ENCODE results near the gene SYT9. TPM values are rescaled to one million over a fixed set of nuclear protein-coding genes. Genes with fewer than 3 reads are reported as not detected.

SYT9 gene
- total and polyA plus RNA-seq, 4 donors = 0.01 to 0.12 TPM; not detected in 2

DNA sequence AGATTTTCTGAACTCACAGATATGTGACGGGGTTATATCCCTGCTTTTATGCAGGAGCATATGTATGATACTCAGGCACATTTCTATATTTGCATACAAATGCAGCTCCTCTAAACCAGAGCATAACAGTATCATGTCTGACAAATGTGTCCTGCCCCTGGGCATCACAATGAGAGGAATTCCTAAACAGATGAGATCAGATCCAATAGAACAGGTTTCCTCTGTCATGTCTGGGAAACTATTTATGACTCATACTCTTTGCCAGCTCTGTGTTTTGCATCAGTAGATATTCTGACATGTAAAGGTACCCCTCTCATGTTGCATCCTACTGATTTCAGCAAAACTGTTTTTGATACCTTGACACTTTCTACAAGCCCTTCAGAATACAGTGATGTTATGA, 29.4 kb downstream of the SYT9 start:
- WGBS, 2 donors = 83 to 88% methylated on average over 1 of the region's 1 CpG
- Histone ChIP-seq H3K36me3 (ENCODE audit: control insufficient read depth in 4 of 4, insufficient read depth in 4 of 4, low read length in 4 of 4) (no peaks in the 10 kb centered on the region), H3K9ac (ENCODE audit: insufficient read depth in 1 of 2, low read length in 2 of 2) (no peak overlapping the region), H3K27me3 (ENCODE audit: control insufficient read depth in 3 of 3, insufficient read depth in 3 of 3, low read length in 2 of 3) (no peaks in the 10 kb centered on the region), H3K9me3 (ENCODE audit: control insufficient read depth in 4 of 4, insufficient read depth in 3 of 4, low read length in 3 of 4) (peaks cover 0 to 4% (median under 1%) of the 10 kb centered on the region in 4 donors), H3K4me3 (no peak overlapping the region), H3K4me1 (ENCODE audit: control insufficient read depth in 5 of 5, insufficient read depth in 5 of 5, low read length in 5 of 5) (no peaks in the 10 kb centered on the region), H3K27ac (ENCODE audit: low read depth in 1 of 2, low read length in 1 of 2) (no peak overlapping the region)
- TF ChIP-seq, protein P1, sequence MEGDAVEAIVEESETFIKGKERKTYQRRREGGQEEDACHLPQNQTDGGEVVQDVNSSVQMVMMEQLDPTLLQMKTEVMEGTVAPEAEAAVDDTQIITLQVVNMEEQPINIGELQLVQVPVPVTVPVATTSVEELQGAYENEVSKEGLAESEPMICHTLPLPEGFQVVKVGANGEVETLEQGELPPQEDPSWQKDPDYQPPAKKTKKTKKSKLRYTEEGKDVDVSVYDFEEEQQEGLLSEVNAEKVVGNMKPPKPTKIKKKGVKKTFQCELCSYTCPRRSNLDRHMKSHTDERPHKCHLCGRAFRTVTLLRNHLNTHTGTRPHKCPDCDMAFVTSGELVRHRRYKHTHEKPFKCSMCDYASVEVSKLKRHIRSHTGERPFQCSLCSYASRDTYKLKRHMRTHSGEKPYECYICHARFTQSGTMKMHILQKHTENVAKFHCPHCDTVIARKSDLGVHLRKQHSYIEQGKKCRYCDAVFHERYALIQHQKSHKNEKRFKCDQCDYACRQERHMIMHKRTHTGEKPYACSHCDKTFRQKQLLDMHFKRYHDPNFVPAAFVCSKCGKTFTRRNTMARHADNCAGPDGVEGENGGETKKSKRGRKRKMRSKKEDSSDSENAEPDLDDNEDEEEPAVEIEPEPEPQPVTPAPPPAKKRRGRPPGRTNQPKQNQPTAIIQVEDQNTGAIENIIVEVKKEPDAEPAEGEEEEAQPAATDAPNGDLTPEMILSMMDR (IDR thresholded peaks at IDR 0.05; ENCODE audit: control extremely low read depth, extremely low read depth) = no peak
- ATAC-seq (ENCODE audit: insufficient read depth, low FRiP score) (no peak), DNase-seq (no peak)

DNA sequence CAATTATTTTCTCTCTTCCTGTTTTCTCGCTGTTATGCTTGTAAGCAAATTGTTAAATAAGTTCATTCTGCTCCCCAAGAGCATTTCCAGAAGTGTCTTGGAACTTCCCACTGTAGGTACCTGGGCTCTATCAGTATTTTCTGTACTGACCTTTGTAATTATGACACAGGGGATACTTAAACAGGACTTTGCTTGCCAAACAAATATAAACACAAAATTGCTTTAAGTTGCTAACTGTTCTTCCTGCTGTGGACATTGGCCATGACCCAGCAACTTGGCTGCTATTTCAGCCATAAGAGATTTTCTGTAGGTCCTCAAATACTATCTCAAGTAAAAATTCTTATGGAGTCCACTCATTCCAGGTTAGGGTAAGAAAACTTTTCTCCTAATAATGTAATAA, 30.1 kb downstream of the SYT9 start:
- H3K27me3 ChIP-seq (ENCODE audit: control insufficient read depth in 3 of 3, insufficient read depth in 3 of 3, low read length in 2 of 3) = no peaks in the 10 kb centered on the region
- 67 to 76% methylated on average over 1 of the region's 1 CpG for WGBS, 2 donors
- H3K9ac ChIP-seq (ENCODE audit: insufficient read depth in 1 of 2, low read length in 2 of 2) = no peak overlapping the region
- no peak overlapping the region for H3K4me3 ChIP-seq
- no peaks in the 10 kb centered on the region for H3K4me1 ChIP-seq (ENCODE audit: control insufficient read depth in 5 of 5, insufficient read depth in 5 of 5, low read length in 5 of 5)
- no peak overlapping the region for H3K27ac ChIP-seq (ENCODE audit: low read depth in 1 of 2, low read length in 1 of 2)
- H3K9me3 ChIP-seq (ENCODE audit: control insufficient read depth in 4 of 4, insufficient read depth in 3 of 4, low read length in 3 of 4) = peaks cover 0 to 7% (median under 1%) of the 10 kb centered on the region in 4 donors
- ATAC-seq (ENCODE audit: insufficient read depth, low FRiP score) (no peak), DNase-seq (peak in 1 of 3 donors; percentile 6)
- H3K36me3 ChIP-seq (ENCODE audit: control insufficient read depth in 4 of 4, insufficient read depth in 4 of 4, low read length in 4 of 4) = no peaks in the 10 kb centered on the region
- TF ChIP-seq, protein P1 (IDR thresholded peaks at IDR 0.05; ENCODE audit: control extremely low read depth, extremely low read depth) = no peak

DNA sequence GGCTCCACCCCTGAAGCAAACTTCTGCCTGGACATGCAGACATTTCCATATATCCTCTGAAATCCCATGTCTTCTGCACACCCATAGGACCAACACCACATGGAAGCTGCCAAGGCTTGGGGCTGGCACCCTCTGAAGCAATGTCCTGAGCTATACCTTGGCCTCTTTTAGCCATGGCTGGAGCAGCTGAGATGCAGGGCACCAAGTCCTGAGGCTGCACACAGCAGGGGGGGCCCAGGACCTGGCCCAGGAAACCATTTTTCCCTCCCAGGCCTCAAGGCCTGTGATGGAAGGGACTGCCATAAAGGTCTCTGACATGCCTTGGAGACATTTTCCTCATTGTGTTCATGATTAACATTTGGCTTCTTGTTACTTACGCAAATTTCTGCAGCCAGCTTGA, 34.5 kb downstream of the SYT9 start:
- DNase-seq = no peak
- no peak overlapping the region for H3K4me3 ChIP-seq
- no peak for ATAC-seq (ENCODE audit: insufficient read depth, low FRiP score)
- TF ChIP-seq, protein P1 (IDR thresholded peaks at IDR 0.05; ENCODE audit: control extremely low read depth, extremely low read depth) = no peak
- WGBS, 2 donors = 77 to 100% methylated on average over 1 of the region's 1 CpG
- H3K4me1 ChIP-seq (ENCODE audit: control insufficient read depth in 5 of 5, insufficient read depth in 5 of 5, low read length in 5 of 5) = no peaks in the 10 kb centered on the region
- no peaks in the 10 kb centered on the region for H3K36me3 ChIP-seq (ENCODE audit: control insufficient read depth in 4 of 4, insufficient read depth in 4 of 4, low read length in 4 of 4)
- no peak overlapping the region for H3K9ac ChIP-seq (ENCODE audit: insufficient read depth in 1 of 2, low read length in 2 of 2)
- no peak overlapping the region for H3K27ac ChIP-seq (ENCODE audit: low read depth in 1 of 2, low read length in 1 of 2)
- H3K9me3 ChIP-seq (ENCODE audit: control insufficient read depth in 4 of 4, insufficient read depth in 3 of 4, low read length in 3 of 4) = peaks cover 0 to 7% (median under 1%) of the 10 kb centered on the region in 4 donors
- H3K27me3 ChIP-seq (ENCODE audit: control insufficient read depth in 3 of 3, insufficient read depth in 3 of 3, low read length in 2 of 3) = no peaks in the 10 kb centered on the region

All from lung (tissue), 12 donors.